Measurements from ENCODE around the gene NDUFA13.

Gene NDUFA13

DNA sequence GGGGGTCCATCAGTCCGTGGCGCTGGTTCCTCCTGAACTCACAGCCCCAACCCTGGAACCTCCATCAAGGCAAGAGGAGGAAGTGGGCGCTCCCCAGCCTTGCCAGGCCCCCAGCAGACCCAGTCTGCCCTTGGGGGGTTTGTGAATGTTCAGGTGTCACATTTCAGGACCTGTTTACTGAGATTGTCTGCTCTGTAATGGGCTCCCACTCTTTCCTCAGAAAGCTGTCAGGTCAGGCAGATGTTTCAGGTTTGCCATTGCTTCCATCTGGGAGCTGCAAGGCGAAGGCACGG, 30.1 kb upstream of the NDUFA13 start:
- Mint-ChIP-seq H3K27me3 (ENCODE audit: low read depth, poor library complexity) (no peaks in the 10 kb centered on the region), H3K36me3 (ENCODE audit: low read depth) (peaks cover 4% of the 10 kb centered on the region), H3K9me3 (no peaks in the 10 kb centered on the region), H3K4me1 (peaks cover 89% of the 10 kb centered on the region), H3K27ac (peak overlapping the region; percentile 98), H3K4me3 (no peak overlapping the region)
- no peak for DNase-seq
- TF ChIP-seq, protein P1, sequence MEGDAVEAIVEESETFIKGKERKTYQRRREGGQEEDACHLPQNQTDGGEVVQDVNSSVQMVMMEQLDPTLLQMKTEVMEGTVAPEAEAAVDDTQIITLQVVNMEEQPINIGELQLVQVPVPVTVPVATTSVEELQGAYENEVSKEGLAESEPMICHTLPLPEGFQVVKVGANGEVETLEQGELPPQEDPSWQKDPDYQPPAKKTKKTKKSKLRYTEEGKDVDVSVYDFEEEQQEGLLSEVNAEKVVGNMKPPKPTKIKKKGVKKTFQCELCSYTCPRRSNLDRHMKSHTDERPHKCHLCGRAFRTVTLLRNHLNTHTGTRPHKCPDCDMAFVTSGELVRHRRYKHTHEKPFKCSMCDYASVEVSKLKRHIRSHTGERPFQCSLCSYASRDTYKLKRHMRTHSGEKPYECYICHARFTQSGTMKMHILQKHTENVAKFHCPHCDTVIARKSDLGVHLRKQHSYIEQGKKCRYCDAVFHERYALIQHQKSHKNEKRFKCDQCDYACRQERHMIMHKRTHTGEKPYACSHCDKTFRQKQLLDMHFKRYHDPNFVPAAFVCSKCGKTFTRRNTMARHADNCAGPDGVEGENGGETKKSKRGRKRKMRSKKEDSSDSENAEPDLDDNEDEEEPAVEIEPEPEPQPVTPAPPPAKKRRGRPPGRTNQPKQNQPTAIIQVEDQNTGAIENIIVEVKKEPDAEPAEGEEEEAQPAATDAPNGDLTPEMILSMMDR (IDR thresholded peaks at IDR 0.05): no peak

DNA sequence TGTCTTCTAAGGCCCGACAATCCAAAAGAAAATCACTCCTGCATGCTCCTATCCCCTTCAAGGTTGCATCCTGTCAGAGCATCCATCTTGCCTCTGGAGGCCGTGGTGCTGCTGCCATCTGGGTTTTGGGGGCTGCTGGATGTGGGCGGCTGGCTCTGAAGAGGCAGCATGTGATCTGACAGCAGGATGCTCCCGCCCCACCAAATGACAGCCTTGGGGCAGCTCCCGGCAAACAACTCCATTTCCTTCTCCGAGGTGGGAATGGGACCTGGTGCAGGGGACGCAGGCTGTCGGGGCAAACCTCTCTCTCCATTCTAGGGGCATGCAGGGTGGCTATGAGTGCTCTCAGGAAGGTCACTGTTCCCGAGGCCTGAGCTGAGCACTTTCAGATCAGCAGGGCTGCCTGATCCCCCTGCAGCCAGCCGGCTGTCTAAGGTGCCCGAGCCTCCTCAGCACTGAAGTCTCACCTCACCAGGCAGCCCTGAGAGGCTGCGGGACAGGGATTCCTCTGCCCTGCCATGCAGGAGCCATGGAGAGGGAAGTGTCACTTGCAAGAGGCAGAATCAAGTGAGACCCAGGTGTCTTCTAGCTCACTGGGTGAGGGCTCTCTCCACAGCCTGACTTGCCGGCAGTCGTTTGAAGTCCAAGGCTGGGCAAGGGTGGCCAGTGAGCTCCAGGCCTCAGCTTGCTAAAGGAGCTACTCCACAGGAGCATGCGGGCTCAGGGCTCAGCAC, 29.5 kb upstream of the NDUFA13 start:
- DNase-seq: no peak
- H3K4me3 Mint-ChIP-seq: peak overlapping the region; percentile 23
- H3K36me3 Mint-ChIP-seq (ENCODE audit: low read depth): peaks cover 4% of the 10 kb centered on the region
- H3K27me3 Mint-ChIP-seq (ENCODE audit: low read depth, poor library complexity): no peaks in the 10 kb centered on the region
- H3K9me3 Mint-ChIP-seq: no peaks in the 10 kb centered on the region
- TF ChIP-seq, protein P1 (IDR thresholded peaks at IDR 0.05): no peak
- H3K27ac Mint-ChIP-seq: peak overlapping the region; percentile 88
- peaks cover 87% of the 10 kb centered on the region for H3K4me1 Mint-ChIP-seq

DNA sequence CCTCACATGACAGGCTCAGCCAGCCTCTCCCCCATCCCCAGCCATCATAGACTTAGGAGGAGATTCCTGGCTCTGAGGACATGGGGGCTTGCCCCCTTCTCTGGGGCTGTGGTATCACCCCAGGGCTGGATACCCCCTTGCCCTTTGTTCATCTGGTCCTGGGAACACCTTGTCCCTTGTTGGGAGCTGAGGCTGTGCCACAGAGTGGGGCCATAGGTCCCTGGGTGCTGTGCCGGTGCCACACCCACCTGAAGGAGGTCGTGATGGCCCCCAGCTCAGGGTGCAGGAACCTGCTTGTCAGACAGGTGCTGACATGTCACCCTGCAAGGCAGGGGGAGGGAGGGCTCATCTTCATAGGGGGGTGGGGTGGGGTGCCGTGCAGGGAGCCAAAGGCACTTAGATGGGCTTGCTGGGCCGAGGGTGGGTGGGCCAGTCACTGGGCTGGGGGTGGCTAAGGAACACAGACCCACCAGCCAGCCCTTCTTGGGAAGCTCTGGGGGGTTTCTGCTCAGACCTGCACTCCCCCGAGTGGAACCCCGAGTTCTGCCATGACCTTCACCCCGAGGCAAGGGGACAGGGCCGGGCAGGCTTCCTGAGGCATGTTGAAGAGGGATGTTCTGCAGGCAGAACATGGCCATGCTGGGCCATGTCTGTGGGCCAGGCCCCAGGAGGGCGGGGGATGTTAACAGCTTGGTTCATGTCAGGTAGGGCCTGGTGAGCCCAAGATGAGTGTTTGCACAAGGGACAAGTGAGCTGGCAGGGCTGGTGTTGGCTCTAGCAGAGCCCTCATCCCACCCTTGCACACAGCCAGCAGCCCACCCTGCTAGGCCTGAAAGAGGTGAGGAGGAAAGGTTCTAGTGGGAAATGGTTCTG, 28.7 kb upstream of the NDUFA13 start:
- TF ChIP-seq, protein P1 (IDR thresholded peaks at IDR 0.05): no peak
- H3K27me3 Mint-ChIP-seq (ENCODE audit: low read depth, poor library complexity): no peaks in the 10 kb centered on the region
- H3K4me1 Mint-ChIP-seq: peaks cover 79% of the 10 kb centered on the region
- peak overlapping the region; percentile 99 for H3K27ac Mint-ChIP-seq
- no peak for DNase-seq
- H3K36me3 Mint-ChIP-seq (ENCODE audit: low read depth): peaks cover 4% of the 10 kb centered on the region
- H3K4me3 Mint-ChIP-seq: peak overlapping the region; percentile 30
- H3K9me3 Mint-ChIP-seq: no peaks in the 10 kb centered on the region

DNA sequence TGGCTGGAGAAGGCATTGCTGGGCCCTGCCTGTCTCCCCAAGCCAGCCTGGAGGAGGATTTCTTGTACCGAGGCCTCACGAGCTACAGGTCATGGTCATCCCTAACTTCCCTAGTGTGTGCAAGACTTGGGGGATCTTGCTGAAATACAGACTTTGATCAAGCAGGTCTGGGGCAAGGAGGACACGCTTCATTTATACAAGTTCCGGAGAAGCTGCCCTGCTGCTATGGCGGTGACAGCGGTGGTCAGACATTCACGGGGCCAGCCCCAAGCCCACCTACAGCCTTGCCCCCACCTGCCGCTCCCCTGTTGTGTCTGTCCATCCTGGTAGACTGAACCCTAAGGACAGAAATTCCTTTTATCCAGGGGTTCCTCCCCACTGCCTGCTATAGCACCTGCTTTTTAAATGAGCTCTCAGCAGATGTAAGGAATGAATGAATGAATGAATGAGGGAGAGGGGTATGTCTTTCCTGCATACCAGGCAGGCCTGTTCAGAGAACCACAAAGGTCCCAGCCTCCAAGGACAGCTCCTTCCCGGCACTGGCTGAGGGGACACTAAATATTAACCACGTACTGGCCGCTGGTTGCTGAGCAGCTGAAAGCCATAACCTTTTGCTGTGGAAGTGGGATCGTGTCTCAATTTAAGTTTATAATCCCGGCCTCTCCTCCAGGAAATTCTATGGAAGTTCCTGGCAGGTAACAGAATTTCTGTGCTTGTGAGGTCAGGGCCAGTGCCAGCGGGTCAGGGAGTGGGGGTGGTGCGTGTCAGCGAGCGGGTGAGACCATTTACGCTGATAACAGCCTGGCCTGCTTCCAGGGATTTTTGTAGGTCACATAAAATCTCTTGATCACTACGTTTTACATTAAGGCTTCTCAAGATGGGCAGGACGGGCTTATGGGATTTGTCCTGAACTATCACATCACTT, 27.8 kb upstream of the NDUFA13 start:
- Mint-ChIP-seq H3K4me1 (peaks cover 70% of the 10 kb centered on the region), H3K9me3 (no peaks in the 10 kb centered on the region), H3K27ac (peak overlapping the region; percentile 99), H3K4me3 (peak overlapping the region; percentile 61), H3K27me3 (ENCODE audit: low read depth, poor library complexity) (no peaks in the 10 kb centered on the region), H3K36me3 (ENCODE audit: low read depth) (peaks cover 2% of the 10 kb centered on the region)
- no peak for DNase-seq
- TF ChIP-seq, protein P1 (IDR thresholded peaks at IDR 0.05): no peak

DNA sequence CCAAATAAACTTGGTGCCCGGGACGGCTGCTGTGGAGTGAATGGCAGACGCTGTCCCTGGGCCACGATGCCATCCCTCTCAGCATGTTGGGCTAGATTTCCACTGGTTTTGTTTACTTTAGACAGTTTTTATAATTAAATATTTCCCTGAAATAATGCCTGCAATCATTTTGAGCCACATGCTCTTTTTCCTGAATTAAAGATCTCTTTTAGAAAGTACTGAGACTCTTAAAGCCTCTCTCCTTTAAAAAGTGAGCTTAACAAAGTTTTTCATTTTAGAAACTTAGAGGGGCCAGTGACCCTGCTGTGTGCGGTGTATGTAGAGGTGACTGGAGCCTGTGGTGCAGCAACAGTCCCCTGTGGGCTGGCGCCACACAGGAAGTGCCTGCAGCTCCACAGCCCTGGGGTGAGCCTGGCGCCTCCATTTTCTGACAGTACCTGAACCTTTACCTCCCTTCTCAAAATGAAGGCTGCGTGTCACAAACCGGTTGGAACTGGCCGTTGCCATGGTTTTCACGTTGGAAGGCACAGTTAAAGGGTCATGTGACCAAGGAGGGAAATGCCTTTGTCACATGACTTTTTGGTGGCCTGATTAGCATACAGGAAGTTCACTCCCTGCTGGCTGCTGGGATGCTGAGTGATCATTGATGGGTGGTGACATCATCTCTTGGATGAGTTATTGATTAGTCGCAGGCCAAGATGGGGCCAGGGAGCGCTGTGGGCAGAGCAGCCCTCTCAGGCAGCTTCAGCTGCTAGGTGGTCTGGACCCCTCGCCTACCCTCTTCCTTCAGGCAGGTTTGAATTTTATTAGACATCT, 26.9 kb upstream of the NDUFA13 start:
- DNase-seq: peak; percentile 76
- H3K27ac Mint-ChIP-seq: peak overlapping the region; percentile 99
- no peaks in the 10 kb centered on the region for H3K27me3 Mint-ChIP-seq (ENCODE audit: low read depth, poor library complexity)
- peaks cover 62% of the 10 kb centered on the region for H3K4me1 Mint-ChIP-seq
- TF ChIP-seq, protein P1 (IDR thresholded peaks at IDR 0.05): no peak
- no peaks in the 10 kb centered on the region for H3K36me3 Mint-ChIP-seq (ENCODE audit: low read depth)
- peak overlapping the region; percentile 61 for H3K4me3 Mint-ChIP-seq
- no peaks in the 10 kb centered on the region for H3K9me3 Mint-ChIP-seq
